Pancreas (tissue), 10 donors: ENCODE data around the gene ZNF207. TPM values are rescaled to one million over a fixed set of nuclear protein-coding genes. Genes with fewer than 3 reads are reported as not detected.

Experiments
- ATAC-seq, 4 donors: fragments of 200-7000 bp; cut with Tn5 transposase; one replicate each; pipeline versions ENCODE4 v1.8.0 to v1.9.1; 2020; ENCODE audit warnings: mild to moderate bottlenecking in 4 of 4, moderate library complexity in 4 of 4
- DNase-seq, 6 donors: peaks; one replicate each; pipeline ENCODE4 v3.0.0-alpha.2; 2020
- FAIRE-seq: peaks from 2 replicates; lab custom pipeline; 2012; peaks lifted over from hg19 to GRCh38; lab: Jason Lieb, UNC
- H3K27ac ChIP-seq, 4 donors: fragments of 200-600 bp; sonication (generic); 1 replicate in 3 of 4; 2 replicates in 1 of 4; pipeline versions ENCODE4 v1.5.0 to v1.8.0; 2020
- H3K27me3 ChIP-seq, 4 donors: fragments of 200-600 bp; one replicate each; pipeline ENCODE4 v1.8.0; 2021
- H3K36me3 ChIP-seq, 3 donors: fragments of 200-600 bp; sonication (generic) in 1 of 3; one replicate each; pipeline versions ENCODE4 v1.5.0 to v1.8.0; 2020 to 2021
- H3K4me1 ChIP-seq, 3 donors: fragments of 200-600 bp; one replicate each; pipeline ENCODE4 v1.8.0; 2021
- H3K4me3 ChIP-seq, 4 donors: fragments of 200-600 bp; sonication (generic) in 2 of 4; one replicate each; pipeline versions ENCODE4 v1.5.0 to v1.8.0; 2020 to 2021
- H3K9me3 ChIP-seq, 4 donors: fragments of 200-600 bp; one replicate each; pipeline ENCODE4 v1.8.0; 2021
- CTCF ChIP-seq, 4 donors: fragments of 200-600 bp; sonication (generic) in 3 of 4; IDR thresholded peaks; one replicate each; pipeline versions ENCODE4 v1.5.0 to v1.8.0; 2021; ENCODE audit warnings: antibody characterized with exemption in 4 of 4
- WGBS, 2 donors: extraction: QIAGEN DNeasy Blood & Tissue Kit; methylation state at CpG; one replicate each; pipeline ENCODE4 v1.1.7; 2013; 5-methylcytosine and 5-hydroxymethylcytosine counted together
- intact Hi-C, 3 donors: fragments of 100-400 bp; cut with DNase I; formaldehyde crosslinking; loops; one replicate each; pipeline versions ENCODE4 v1.11.1 to v1.14.2; 2022
- polyA plus RNA-seq, 2 donors: library from polyadenylated mRNA; stranded (reverse); fragments of 200-250 nt; gene quantifications; one replicate each; pipeline ENCODE4 v1.2.3, GENCODE V29; 2013
- total RNA-seq, 6 donors: library from RNA; stranded (reverse); fragmentation: NEBNext Ultra II Directional in 4 of 6; extraction: Animal tissue kit (Norgen Biotek cat#: 25700) in 4 of 6; gene quantifications; one replicate each; pipeline versions ENCODE4 v1.2.1 to v1.2.4, GENCODE V29; 2021 to 2023
- donor health status: healthy with polysubstance abuse.
- donor health status: DM: no; HTN: no; CAD: no; lungs with moderate emphysema.
- donor health status: DM: no; HTN: no; CAD: no.
- donor health status: control.
- donor health status: control.
- donor health status: Bipolar disorder and iron deficiency.
- donor health status: DM: yes; HTN: yes; CAD: no.
- donor health status: DM: no; HTN: no; CAD: no.
- donor health status: DM: no; HTN: no; CAD: no.
- donor health status: DM: yes; HTN: yes; CAD: no.

Gene ZNF207
- total and polyA plus RNA-seq, 8 donors = 35.1 to 82.4 (median 44.2) TPM

- intact Hi-C loops = loop anchor here in 1 of 3 donors (5.0 kb wide), 1 partner anchor 71 kb away; no protein-coding TSS in a partner anchor
- DNase-seq (no peak), ATAC-seq (no peak), FAIRE-seq (no peak)
- H3K27me3 ChIP-seq = no peaks in the 10 kb centered on the region
- no peak overlapping the region for H3K4me3 ChIP-seq
- H3K9me3 ChIP-seq = no peaks in the 10 kb centered on the region
- WGBS, 2 donors = 93% methylated on average over 10 of the region's 10 CpGs
- no peak for TF ChIP-seq CTCF (IDR thresholded peaks at IDR 0.05)
- H3K4me1 ChIP-seq = no peaks in the 10 kb centered on the region
- H3K36me3 ChIP-seq = no peaks in the 10 kb centered on the region
- H3K27ac ChIP-seq = no peak overlapping the region
Measured at GRCh38 chr17:32323046-32323445, 26.9 kb upstream of the ZNF207 start.

DNA sequence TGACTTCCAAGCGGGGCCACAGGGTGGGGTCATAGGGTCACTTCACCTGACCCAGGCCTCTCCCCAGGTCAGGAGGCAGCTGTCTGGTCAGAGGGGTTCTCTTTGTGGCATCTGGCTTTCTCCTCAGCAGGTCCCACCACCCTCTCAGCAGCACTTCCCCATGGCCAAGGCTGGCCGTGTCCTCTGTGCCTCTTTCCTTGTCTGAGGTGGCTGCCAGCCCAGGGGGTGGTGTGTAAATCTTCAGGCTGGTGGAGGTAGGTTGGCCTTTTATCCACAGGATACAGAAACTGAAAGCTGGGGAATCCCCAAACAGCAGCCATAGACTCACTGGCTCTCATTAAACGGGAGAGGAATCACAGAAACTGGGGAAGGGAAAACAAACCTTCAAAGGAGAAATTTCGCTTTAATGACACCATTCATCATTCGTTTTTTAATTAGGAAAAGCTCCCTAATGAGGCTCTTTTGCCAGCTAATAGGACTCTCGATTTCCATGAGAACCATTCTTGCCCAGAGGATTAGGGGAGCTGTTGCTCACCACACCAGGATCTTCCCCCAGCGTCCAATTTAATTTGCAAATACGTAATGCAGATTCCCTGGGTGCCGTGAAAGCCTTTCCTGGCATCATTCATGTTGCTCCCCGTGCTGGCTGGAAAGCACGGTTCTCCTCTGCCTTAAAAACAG, 26.0 kb upstream of the ZNF207 start:
- FAIRE-seq = no peak
- Histone ChIP-seq H3K27ac (peak overlapping the region in 3 of 4 donors; percentile 28 to 61 (median 35)), H3K36me3 (no peaks in the 10 kb centered on the region), H3K4me3 (no peak overlapping the region), H3K27me3 (no peaks in the 10 kb centered on the region), H3K9me3 (no peaks in the 10 kb centered on the region), H3K4me1 (no peaks in the 10 kb centered on the region)
- 34 to 36% methylated on average over 11 of the region's 11 CpGs for WGBS, 2 donors
- TF ChIP-seq CTCF (IDR thresholded peaks at IDR 0.05) = no peak
- peak in 4 of 6 donors; percentile 32 to 64 (median 39) for DNase-seq
- peak; percentile 58 to 79 (median 72) for ATAC-seq
- intact Hi-C loops = loop anchor here in 1 of 3 donors (5.0 kb wide), 1 partner anchor 72 kb away; no protein-coding TSS in a partner anchor

GRCh38 chr17:32327911-32328310, 22.0 kb upstream of the ZNF207 start:
- no peak overlapping the region for H3K27ac ChIP-seq
- ATAC-seq = no peak
- TF ChIP-seq CTCF (IDR thresholded peaks at IDR 0.05) = no peak
- H3K36me3 ChIP-seq = no peaks in the 10 kb centered on the region
- intact Hi-C loops = no loop called here
- H3K27me3 ChIP-seq = no peaks in the 10 kb centered on the region
- H3K4me1 ChIP-seq = no peaks in the 10 kb centered on the region
- no peak for FAIRE-seq
- no peak for DNase-seq
- WGBS, 2 donors = 93 to 96% methylated on average over 1 of the region's 1 CpG
- no peak overlapping the region for H3K4me3 ChIP-seq
- H3K9me3 ChIP-seq = no peaks in the 10 kb centered on the region

DNA sequence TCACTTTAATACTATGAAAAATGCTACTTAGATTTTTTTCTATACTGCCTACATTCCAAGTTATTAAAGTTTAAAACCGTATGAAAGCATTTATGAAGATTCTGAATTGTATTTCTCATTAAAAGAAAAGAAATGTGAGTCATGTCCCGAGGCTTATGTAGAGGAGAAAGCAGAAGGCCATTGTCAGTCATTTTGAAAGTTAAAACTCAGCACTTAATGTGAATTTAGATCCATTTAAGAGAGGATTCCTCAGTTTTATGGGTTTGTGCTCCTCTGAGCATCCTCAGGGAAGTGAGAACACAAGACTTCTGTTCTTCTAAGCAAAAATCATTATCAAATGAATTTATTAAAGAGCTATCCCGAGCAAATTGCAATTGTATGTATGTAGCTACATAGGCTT, 19.8 kb upstream of the ZNF207 start:
- intact Hi-C loops = no loop called here
- Histone ChIP-seq H3K36me3 (peaks cover 0 to 12% (median 0%) of the 10 kb centered on the region in 3 donors), H3K9me3 (no peaks in the 10 kb centered on the region), H3K27me3 (no peaks in the 10 kb centered on the region), H3K4me1 (no peaks in the 10 kb centered on the region), H3K4me3 (no peak overlapping the region), H3K27ac (no peak overlapping the region)
- ATAC-seq = no peak
- DNase-seq = no peak
- 67 to 68% methylated on average over 3 of the region's 3 CpGs for WGBS, 2 donors
- TF ChIP-seq CTCF (IDR thresholded peaks at IDR 0.05) = no peak
- FAIRE-seq = no peak
